Esophagus squamous epithelium (tissue), 4 donors: ENCODE measurements around the gene ADCYAP1.

Source experiments
- POLR2A ChIP-seq, 4 donors: fragments of 450-650 bp; IDR thresholded peaks; one replicate each; pipeline ENCODE4 v1.6.1; 2017; ENCODE audit warnings: antibody characterized with exemption in 4 of 4, mild to moderate bottlenecking in 4 of 4, moderate library complexity in 3 of 4
- TF ChIP-seq, protein P1 (sequence below), 6 experiments: fragments of 450-650 bp in 4 of 6; fragments of 200-600 bp in 2 of 6; sonication (generic) in 2 of 6; IDR thresholded peaks; one replicate each; pipeline ENCODE4 v1.5.1; 2016 to 2019; ENCODE audit warnings: antibody characterized with exemption in 6 of 6, mild to moderate bottlenecking in 4 of 6, moderate library complexity in 4 of 6

DNA sequence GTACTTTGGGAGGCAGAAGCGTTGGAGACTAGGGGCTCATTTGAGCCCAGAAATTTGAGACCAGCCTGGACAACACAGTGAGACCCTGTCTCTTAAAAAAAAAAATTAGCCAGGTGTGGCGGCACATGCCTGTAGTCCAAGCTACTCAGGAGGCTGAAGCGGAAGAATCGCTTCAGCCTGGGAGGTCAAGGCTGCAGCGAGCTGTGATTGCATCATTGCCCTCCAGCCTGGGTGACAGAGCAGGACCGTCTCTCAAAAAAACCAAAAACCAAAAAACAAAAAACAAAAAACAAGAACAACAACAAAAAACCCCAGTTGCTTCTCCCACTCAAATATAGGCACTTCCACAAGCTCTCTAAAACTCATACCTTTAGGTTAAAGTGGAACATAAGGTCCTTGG, 27.4 kb upstream of the ADCYAP1 start:
- TF ChIP-seq, protein P1, sequence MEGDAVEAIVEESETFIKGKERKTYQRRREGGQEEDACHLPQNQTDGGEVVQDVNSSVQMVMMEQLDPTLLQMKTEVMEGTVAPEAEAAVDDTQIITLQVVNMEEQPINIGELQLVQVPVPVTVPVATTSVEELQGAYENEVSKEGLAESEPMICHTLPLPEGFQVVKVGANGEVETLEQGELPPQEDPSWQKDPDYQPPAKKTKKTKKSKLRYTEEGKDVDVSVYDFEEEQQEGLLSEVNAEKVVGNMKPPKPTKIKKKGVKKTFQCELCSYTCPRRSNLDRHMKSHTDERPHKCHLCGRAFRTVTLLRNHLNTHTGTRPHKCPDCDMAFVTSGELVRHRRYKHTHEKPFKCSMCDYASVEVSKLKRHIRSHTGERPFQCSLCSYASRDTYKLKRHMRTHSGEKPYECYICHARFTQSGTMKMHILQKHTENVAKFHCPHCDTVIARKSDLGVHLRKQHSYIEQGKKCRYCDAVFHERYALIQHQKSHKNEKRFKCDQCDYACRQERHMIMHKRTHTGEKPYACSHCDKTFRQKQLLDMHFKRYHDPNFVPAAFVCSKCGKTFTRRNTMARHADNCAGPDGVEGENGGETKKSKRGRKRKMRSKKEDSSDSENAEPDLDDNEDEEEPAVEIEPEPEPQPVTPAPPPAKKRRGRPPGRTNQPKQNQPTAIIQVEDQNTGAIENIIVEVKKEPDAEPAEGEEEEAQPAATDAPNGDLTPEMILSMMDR (IDR thresholded peaks at IDR 0.05): no peak
- no peak for TF ChIP-seq POLR2A (IDR thresholded peaks at IDR 0.05)
